SU-DHL-6 (cell line): ENCODE measurements around the gene UBE2D4.

Source experiments
- CTCF ChIP-seq: fragments of 200-600 bp; sonication (generic); IDR thresholded peaks from one replicate; pipeline ENCODE4 v1.5.1; 2017; ENCODE audit warnings: antibody characterized with exemption, mild to moderate bottlenecking, low read length, moderate library complexity; ENCODE audit not compliant: insufficient read depth, poor library complexity, severe bottlenecking
- EZH2phosphoT487 ChIP-seq: fragments of 200-600 bp; sonication (generic), shearing (Covaris generic); conservative IDR thresholded peaks from 2 replicates; pipeline ENCODE4 v1.6.1; 2018; ENCODE audit warnings: mild to moderate bottlenecking, antibody characterized with exemption, low read length, moderate library complexity, mixed read lengths

GRCh38 chr7:43952028-43952427 is 25.8 kb downstream of the UBE2D4 start:
- no peak for TF ChIP-seq CTCF
- TF ChIP-seq EZH2phosphoT487 = no peak
